HEK293T (cell line): ENCODE measurements around the gene EFCAB5.
"Not testable (repeated sequence)": the region's sequence is repeated elsewhere in the genome, so short reads cannot be mapped to it uniquely, and the experiment has no call there.

ENCODE experiments used
- CTCF ChIA-PET: fragments of 350-600 bp; formaldehyde crosslinking; extraction: SDS; loops from one replicate; lab custom pipeline; 2021; ENCODE audit warnings: antibody characterized with exemption, inconsistent platforms; lab: Yijun Ruan, JAX
- POLR2A ChIA-PET: fragments of 350-600 bp; formaldehyde crosslinking; extraction: SDS; loops from one replicate; lab custom pipeline; 2020; ENCODE audit warnings: antibody characterized with exemption, inconsistent platforms; lab: Yijun Ruan, JAX
- DNase-seq: peaks from one replicate; pipeline ENCODE4 v3.0.0; 2012; ENCODE audit warnings: mixed read lengths; ENCODE audit errors: extremely low spot score
- ARNT ChIP-seq: fragments of 450-650 bp; IDR thresholded peaks from 2 replicates; pipeline ENCODE4 v1.6.1; 2017; ENCODE audit warnings: mild to moderate bottlenecking
- BHLHE40 ChIP-seq: fragments of 450-650 bp; IDR thresholded peaks from 2 replicates; pipeline ENCODE4 v1.6.1; 2016; ENCODE audit warnings: mild to moderate bottlenecking, moderate library complexity, borderline replicate concordance
- CTBP1 ChIP-seq: fragments of 450-650 bp; IDR thresholded peaks from 2 replicates; pipeline ENCODE4 v1.6.1; 2016; ENCODE audit warnings: borderline replicate concordance
- ELF4 ChIP-seq: fragments of 450-650 bp; IDR thresholded peaks from 2 replicates; pipeline ENCODE4 v1.6.1; 2017; ENCODE audit warnings: antibody characterized with exemption
- FOXA1 ChIP-seq: fragments of 450-650 bp; IDR thresholded peaks from 2 replicates; pipeline ENCODE4 v1.6.1; 2016; ENCODE audit warnings: mild to moderate bottlenecking
- FOXK2 ChIP-seq: fragments of 450-650 bp; IDR thresholded peaks from 2 replicates; pipeline ENCODE4 v1.6.1; 2016; ENCODE audit warnings: mild to moderate bottlenecking
- FOXM1 ChIP-seq: fragments of 450-650 bp; IDR thresholded peaks from 2 replicates; pipeline ENCODE4 v1.6.1; 2017; ENCODE audit warnings: mild to moderate bottlenecking, borderline replicate concordance
- HDGF ChIP-seq: fragments of 450-650 bp; IDR thresholded peaks from 2 replicates; pipeline ENCODE4 v1.6.1; 2017; ENCODE audit warnings: antibody characterized with exemption, borderline replicate concordance
- L3MBTL2 ChIP-seq: fragments of 450-650 bp; conservative IDR thresholded peaks from 2 replicates; pipeline ENCODE4 v1.6.1; 2016; ENCODE audit warnings: mild to moderate bottlenecking
- LEF1 ChIP-seq: fragments of 450-650 bp; IDR thresholded peaks from 2 replicates; pipeline ENCODE4 v1.6.1; 2017; ENCODE audit warnings: mild to moderate bottlenecking, borderline replicate concordance
- NFRKB ChIP-seq: fragments of 450-650 bp; IDR thresholded peaks from 2 replicates; pipeline ENCODE4 v1.6.1; 2016; ENCODE audit warnings: mild to moderate bottlenecking, moderate library complexity
- SP1 ChIP-seq: fragments of 450-650 bp; IDR thresholded peaks from 2 replicates; pipeline ENCODE4 v1.6.1; 2017
- SUZ12 ChIP-seq: fragments of 450-650 bp; IDR thresholded peaks from 2 replicates; pipeline ENCODE4 v1.6.1; 2016; ENCODE audit warnings: mild to moderate bottlenecking
- TARDBP ChIP-seq: fragments of 450-650 bp; IDR thresholded peaks from 2 replicates; pipeline ENCODE4 v1.6.1; 2016
- ZNF384 ChIP-seq: fragments of 450-650 bp; IDR thresholded peaks from 2 replicates; pipeline ENCODE4 v1.6.1; 2016
- TF ChIP-seq, protein P1 (sequence below): fragments of 450-650 bp; IDR thresholded peaks from 2 replicates; pipeline ENCODE4 v1.6.1; 2016

EFCAB5 gene

DNA sequence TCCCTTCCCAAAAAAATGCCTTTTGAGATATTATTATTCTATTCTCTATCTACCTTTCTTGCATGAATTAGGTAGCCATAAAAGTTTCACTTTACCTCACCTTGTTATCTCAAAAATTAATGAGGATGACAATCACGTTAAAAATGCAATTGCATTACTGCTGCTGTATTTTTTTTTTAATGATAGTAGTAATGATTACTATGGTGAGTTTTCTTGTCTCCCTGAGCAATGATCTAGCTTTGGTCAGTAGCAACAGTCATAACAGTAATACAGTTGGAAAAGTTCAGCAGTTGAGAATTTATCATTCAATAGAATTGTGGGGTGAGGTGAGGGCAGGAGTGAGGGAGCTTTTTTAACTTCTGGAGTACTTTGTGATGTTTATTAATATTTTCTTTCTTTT lies at the start of gene EFCAB5:
TSS of gene EFCAB5 (plus strand) at position 301 of the 400 bp plus-strand sequence. CDS start 163 bp downstream, outside the sequence.
- TF ChIP-seq L3MBTL2 = no peak
- no peak for TF ChIP-seq ZNF384
- TF ChIP-seq, protein P1, sequence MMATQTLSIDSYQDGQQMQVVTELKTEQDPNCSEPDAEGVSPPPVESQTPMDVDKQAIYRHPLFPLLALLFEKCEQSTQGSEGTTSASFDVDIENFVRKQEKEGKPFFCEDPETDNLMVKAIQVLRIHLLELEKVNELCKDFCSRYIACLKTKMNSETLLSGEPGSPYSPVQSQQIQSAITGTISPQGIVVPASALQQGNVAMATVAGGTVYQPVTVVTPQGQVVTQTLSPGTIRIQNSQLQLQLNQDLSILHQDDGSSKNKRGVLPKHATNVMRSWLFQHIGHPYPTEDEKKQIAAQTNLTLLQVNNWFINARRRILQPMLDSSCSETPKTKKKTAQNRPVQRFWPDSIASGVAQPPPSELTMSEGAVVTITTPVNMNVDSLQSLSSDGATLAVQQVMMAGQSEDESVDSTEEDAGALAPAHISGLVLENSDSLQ = no peak
- TF ChIP-seq TARDBP = no peak
- no peak for TF ChIP-seq ELF4
- TF ChIP-seq FOXK2 = no peak
- TF ChIP-seq SUZ12 = no peak
- no peak for TF ChIP-seq NFRKB
- TF ChIP-seq BHLHE40 = no peak
- TF ChIP-seq CTBP1 = no peak
- no peak for TF ChIP-seq LEF1
- TF ChIP-seq HDGF = no peak
- TF ChIP-seq ARNT = no peak
- no peak for TF ChIP-seq FOXM1
- no peak for TF ChIP-seq FOXA1
- no peak for TF ChIP-seq SP1
- ChIA-PET POLR2A (interaction anchor here (0.6 kb wide), 1 partner anchor 1043 kb away, joined by 3 read pairs; no protein-coding TSS in a partner anchor), CTCF (interaction anchor here (1.0 to 1.5 kb wide), 2 partner anchors 10 to 13 kb away, joined by 3 to 8 read pairs; no protein-coding TSS in a partner anchor)
- DNase-seq = no peak

DNA sequence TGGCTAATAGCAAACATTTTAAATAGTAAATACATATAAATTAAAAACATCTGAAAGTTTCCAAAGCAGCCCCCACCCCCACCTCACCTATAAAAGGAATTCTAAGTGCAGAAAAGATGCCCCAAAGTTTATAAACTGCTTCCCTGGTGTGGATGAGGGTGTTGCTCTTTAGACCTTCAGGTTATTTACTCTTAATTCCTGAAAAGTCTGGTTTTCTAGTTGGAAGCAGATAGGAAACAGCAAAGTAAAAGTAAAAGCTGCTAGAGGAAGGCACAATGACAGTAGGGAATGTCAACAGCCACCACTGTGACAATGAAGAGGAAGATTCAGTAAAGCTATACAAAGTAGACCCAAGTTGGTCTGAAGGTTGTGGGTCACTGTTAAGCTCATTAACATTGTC lies 49.2 kb upstream of the EFCAB5 start:
- no peak for DNase-seq
- ChIA-PET POLR2A (interaction anchor here (1.2 kb wide), 1 partner anchor 10 kb away, joined by 5 read pairs; no protein-coding TSS in a partner anchor), CTCF (interaction anchor here (1.0 kb wide), 1 partner anchor 25 kb away, joined by 4 read pairs; no protein-coding TSS in a partner anchor)
- TF ChIP-seq ARNT (no peak), L3MBTL2 (no peak), FOXM1 (no peak), ZNF384 (no peak), BHLHE40 (no peak), CTBP1 (no peak), TARDBP (no peak), HDGF (no peak), SUZ12 (no peak), NFRKB (no peak), FOXK2 (no peak), LEF1 (no peak), FOXA1 (no peak), ELF4 (no peak), SP1 (no peak)
- TF ChIP-seq, protein P1 = no peak

DNA sequence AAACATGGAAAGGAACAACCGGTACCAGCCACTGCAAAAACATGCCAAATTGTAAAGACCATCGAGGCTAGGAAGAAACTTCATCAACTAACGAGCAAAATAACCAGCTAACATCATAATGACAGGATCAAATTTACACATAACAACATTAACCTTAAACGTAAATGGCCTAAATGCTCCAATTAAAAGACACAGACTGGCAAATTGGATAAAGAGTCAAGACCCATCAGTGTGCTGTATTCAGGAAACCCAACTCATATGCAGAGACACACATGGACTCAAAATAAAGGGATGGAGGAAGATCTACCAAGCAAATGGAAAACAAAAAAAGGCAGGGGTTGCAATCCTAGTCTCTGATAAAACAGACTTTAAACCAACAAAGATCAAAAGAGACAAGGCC lies 44.3 kb upstream of the EFCAB5 start:
- POLR2A ChIA-PET, CTCF ChIA-PET, DNase-seq: not testable (repeated sequence)

DNA sequence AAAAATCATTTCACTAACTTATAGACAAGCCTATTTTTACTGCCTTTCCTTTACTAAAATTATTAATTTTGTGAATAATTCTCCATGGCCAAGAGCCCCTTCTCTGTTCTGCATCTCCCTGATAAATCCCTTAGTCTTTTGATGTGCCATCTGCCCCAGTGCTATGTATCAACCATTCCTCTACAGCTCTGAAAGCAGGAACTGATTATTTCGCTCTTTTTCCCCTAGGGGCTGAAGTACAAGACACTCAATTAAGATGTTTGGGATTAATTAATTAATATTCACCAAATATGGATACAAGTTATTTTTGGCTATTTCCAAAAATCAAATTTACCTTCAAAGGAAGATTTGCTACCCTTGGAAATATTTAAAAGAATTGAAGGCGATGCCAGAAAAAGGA lies 38.0 kb upstream of the EFCAB5 start:
- ChIA-PET CTCF (interaction anchor here (0.6 kb wide), 1 partner anchor 12 kb away, joined by 3 read pairs; no protein-coding TSS in a partner anchor), POLR2A (no interaction called here)
- no peak for TF ChIP-seq TARDBP
- no peak for TF ChIP-seq NFRKB
- TF ChIP-seq ELF4 = no peak
- no peak for TF ChIP-seq L3MBTL2
- TF ChIP-seq FOXM1 = no peak
- no peak for DNase-seq

DNA sequence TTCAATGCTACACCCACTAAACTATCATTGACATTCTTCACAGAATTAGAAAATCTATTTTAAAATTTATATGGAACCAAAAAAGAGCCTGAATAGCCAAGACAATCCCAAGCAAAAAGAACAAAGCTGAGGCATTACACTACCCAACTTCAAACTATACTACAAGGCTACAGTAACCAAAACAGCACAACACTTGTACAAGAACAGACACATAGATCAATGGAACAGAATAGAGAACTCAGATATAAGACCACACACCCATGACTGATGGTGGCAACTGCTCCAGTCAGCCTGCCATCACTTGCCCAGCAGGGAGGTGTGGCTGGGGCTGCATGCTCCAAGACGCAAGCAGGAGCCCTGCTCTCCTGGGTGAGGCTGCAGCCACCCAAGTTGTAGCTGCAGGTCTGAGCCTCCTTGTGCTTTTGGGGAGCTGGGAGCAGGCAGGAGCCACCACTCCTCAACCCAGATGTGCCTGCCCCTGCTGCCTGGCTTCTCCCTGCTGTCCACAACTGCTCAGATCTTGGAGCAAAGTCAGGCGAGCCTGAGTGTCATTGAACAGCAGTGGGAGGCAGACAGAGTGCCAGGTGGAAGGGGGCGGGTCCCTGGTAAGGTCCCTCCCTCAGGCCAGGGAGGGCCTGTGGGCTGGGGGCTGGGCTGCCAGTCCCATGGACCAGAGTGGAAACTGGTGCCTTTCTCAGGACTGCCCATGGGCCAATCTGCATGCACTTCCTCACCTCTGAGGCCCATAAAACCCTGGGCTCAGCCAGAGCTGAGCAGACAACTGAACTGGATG lies 36.2 kb upstream of the EFCAB5 start:
- no peak for DNase-seq
- CTCF ChIA-PET = no interaction called here

More for the DNA sequence above, 36.2 kb upstream of the EFCAB5 start:
- TF ChIP-seq ZNF384 (no peak), CTBP1 (no peak), SP1 (no peak), FOXM1 (no peak), L3MBTL2 (no peak), HDGF (no peak), LEF1 (no peak), ELF4 (no peak), NFRKB (no peak), ARNT (no peak), SUZ12 (no peak), FOXK2 (no peak), TARDBP (no peak), BHLHE40 (no peak), FOXA1 (no peak)
- TF ChIP-seq, protein P1 = no peak
- POLR2A ChIA-PET = interaction anchor here (1.4 kb wide), 1 partner anchor 25 kb away, joined by 3 read pairs; the partner anchor contains the start of gene SSH2
